ENCODE results near the gene NHERF2. TPM values are rescaled to one million over a fixed set of nuclear protein-coding genes. Genes with fewer than 3 reads are reported as not detected.

The NHERF2 gene
- total and polyA plus RNA-seq, 7 experiments from 2014 or later = 0.33 to 3.8 (median 3.5) TPM

DNA sequence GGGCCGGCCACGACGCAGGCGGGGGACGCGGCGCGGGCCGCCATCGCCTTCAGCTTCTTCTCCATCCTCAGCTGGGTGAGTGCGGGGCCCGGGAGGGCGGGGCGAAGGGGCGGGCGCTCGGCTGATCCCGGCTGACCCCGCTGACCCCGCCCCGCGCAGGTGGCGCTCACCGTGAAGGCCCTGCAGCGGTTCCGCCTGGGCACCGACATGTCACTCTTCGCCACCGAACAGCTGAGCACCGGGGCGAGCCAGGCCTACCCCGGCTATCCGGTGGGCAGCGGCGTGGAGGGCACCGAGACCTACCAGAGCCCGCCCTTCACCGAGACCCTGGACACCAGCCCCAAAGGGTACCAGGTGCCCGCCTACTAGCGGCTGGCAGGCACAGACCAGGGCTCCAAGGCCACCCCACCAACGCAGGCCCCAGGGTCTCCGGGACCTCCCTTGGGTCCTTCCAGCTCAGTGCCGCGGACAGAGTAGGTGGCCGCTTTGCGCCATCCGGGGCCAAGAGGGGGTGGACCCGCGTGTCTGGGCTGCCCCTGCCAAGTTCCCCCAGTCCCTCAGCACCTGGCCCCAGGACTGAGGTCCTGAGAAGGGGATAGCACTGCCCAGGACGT lies 33.9 kb upstream of the NHERF2 start:
- Histone ChIP-seq H3K27me3 (ENCODE audit: control insufficient read depth in 2 of 2, insufficient read depth in 2 of 2, low read length in 2 of 2) (peaks cover 0 to 3% of the 10 kb centered on the region in 2 donors), H3K27ac (ENCODE audit: low read depth, low read length) (peak overlapping the region; percentile 33), H3K9me3 (ENCODE audit: control insufficient read depth in 2 of 3, low read length in 3 of 3) (no peaks in the 10 kb centered on the region), H3K36me3 (ENCODE audit: control insufficient read depth in 2 of 3, insufficient read depth in 3 of 3, low read length in 3 of 3) (peaks cover 0 to 11% (median 0%) of the 10 kb centered on the region in 3 experiments), H3K4me3 (ENCODE audit: low read length) (no peak overlapping the region), H3K4me1 (ENCODE audit: control insufficient read depth in 2 of 2, insufficient read depth in 2 of 2, low read length in 2 of 2) (peaks cover 15 to 16% of the 10 kb centered on the region in 2 donors)
- no peak for ATAC-seq
- Mint-ChIP-seq H3K27me3 (peaks cover 8 to 12% (median 10%) of the 10 kb centered on the region in 5 donors), H3K36me3 (peaks cover 0 to 5% (median 4%) of the 10 kb centered on the region in 5 donors), H3K4me3 (no peak overlapping the region), H3K9me3 (no peaks in the 10 kb centered on the region), H3K27ac (peak overlapping the region in 1 of 9 donors; percentile 58), H3K4me1 (peaks cover 5 to 33% (median 22%) of the 10 kb centered on the region in 7 donors)
- POLR2A ChIA-PET = interaction anchor here (0.7 to 3.7 kb wide), 10 partner anchors 9 to 163 kb away, joined by 3 to 39 read pairs (median 7); partner anchors contain the start of genes GFER, NDUFB10, NOXO1 and RNF151
- CTCF ChIA-PET = interaction anchor here (1.0 kb wide), 1 partner anchor 163 kb away, joined by 3 read pairs; the partner anchor contains the start of gene TRAF7
- no peak for DNase-seq
- intact Hi-C loops (cut with micrococcal nuclease) = loop anchor here (1.0 to 10.0 kb wide), 7 partner anchors 9 to 232 kb away; partner anchors contain the start of genes GFER (in 2 of the 2), MSRB1 (in 2 of the 2), ZNF598 (in 2 of the 2) and E4F1 (in 1 of the 2)

- intact Hi-C loops (cut with micrococcal nuclease) = loop anchor here in 1 of 2 donors (10.0 kb wide), 1 partner anchor 231 kb away; the partner anchor contains the start of gene E4F1
- no peak for ATAC-seq
- peak overlapping the region in 8 of 9 donors; percentile 37 to 90 (median 68) for H3K27ac Mint-ChIP-seq
These were observed 33.0 kb upstream of the NHERF2 start for GRCh38 chr16:1993731-1994131.

GRCh38 chr16:1997494-1998359 lies 29.0 kb upstream of the NHERF2 start:
- Histone ChIP-seq H3K27me3 (ENCODE audit: control insufficient read depth in 2 of 2, insufficient read depth in 2 of 2, low read length in 2 of 2) (no peaks in the 10 kb centered on the region), H3K9me3 (ENCODE audit: control insufficient read depth in 2 of 3, low read length in 3 of 3) (no peaks in the 10 kb centered on the region), H3K4me3 (ENCODE audit: low read length) (no peak overlapping the region), H3K4me1 (ENCODE audit: control insufficient read depth in 2 of 2, insufficient read depth in 2 of 2, low read length in 2 of 2) (no peaks in the 10 kb centered on the region), H3K27ac (ENCODE audit: low read depth, low read length) (no peak overlapping the region), H3K36me3 (ENCODE audit: control insufficient read depth in 2 of 3, insufficient read depth in 3 of 3, low read length in 3 of 3) (peaks cover 0 to 60% (median 5%) of the 10 kb centered on the region in 3 experiments)
- Mint-ChIP-seq H3K36me3 (peaks cover 0 to 10% (median 7%) of the 10 kb centered on the region in 5 donors), H3K4me3 (no peak overlapping the region), H3K9me3 (no peaks in the 10 kb centered on the region), H3K27me3 (no peaks in the 10 kb centered on the region), H3K27ac (peak overlapping the region in 1 of 9 donors; percentile 14), H3K4me1 (peaks cover 0 to 9% (median 5%) of the 10 kb centered on the region in 7 donors)
- intact Hi-C loops (cut with micrococcal nuclease) = loop anchor here in 1 of 2 donors (10.0 kb wide), 1 partner anchor 227 kb away; the partner anchor contains the start of gene E4F1
- no peak for DNase-seq
- POLR2A ChIA-PET = interaction anchor here (1.0 kb wide), 1 partner anchor 33 kb away, joined by 3 read pairs; the partner anchor contains the start of gene RPS2
- CTCF ChIA-PET = interaction anchor here (0.6 kb wide), 1 partner anchor 9 kb away, joined by 3 read pairs; no protein-coding TSS in a partner anchor
- ATAC-seq = no peak

More at GRCh38 chr16:1993731-1994131, 33.0 kb upstream of the NHERF2 start:
- H3K27me3 Mint-ChIP-seq = peaks cover 4 to 7% (median 6%) of the 10 kb centered on the region in 5 donors
- ChIA-PET CTCF (interaction anchor here (0.5 kb wide), 1 partner anchor 889 kb away, joined by 3 read pairs; no protein-coding TSS in a partner anchor), POLR2A (interaction anchor here (1.2 to 3.7 kb wide), 7 partner anchors 8 to 162 kb away, joined by 3 to 30 read pairs (median 8); partner anchors contain the start of genes GFER, NDUFB10, RNF151 and RPS2)
- Histone ChIP-seq H3K4me3 (ENCODE audit: low read length) (no peak overlapping the region), H3K27ac (ENCODE audit: low read depth, low read length) (peak overlapping the region; percentile 33), H3K9me3 (ENCODE audit: control insufficient read depth in 2 of 3, low read length in 3 of 3) (no peaks in the 10 kb centered on the region), H3K27me3 (ENCODE audit: control insufficient read depth in 2 of 2, insufficient read depth in 2 of 2, low read length in 2 of 2) (peaks cover 0 to 3% of the 10 kb centered on the region in 2 donors), H3K36me3 (ENCODE audit: control insufficient read depth in 2 of 3, insufficient read depth in 3 of 3, low read length in 3 of 3) (peaks cover 0 to 20% (median 0%) of the 10 kb centered on the region in 3 experiments), H3K4me1 (ENCODE audit: control insufficient read depth in 2 of 2, insufficient read depth in 2 of 2, low read length in 2 of 2) (peaks cover 15 to 16% of the 10 kb centered on the region in 2 donors)
- H3K9me3 Mint-ChIP-seq = no peaks in the 10 kb centered on the region
- H3K4me1 Mint-ChIP-seq = peaks cover 3 to 30% (median 22%) of the 10 kb centered on the region in 7 donors
- peaks cover 0 to 9% (median 6%) of the 10 kb centered on the region in 5 donors for H3K36me3 Mint-ChIP-seq
- peak overlapping the region in 6 of 10 donors; percentile 4 to 70 (median 27) for H3K4me3 Mint-ChIP-seq
- DNase-seq = no peak

- intact Hi-C loops (cut with micrococcal nuclease) = loop anchor here in 1 of 2 donors (10.0 kb wide), 1 partner anchor 226 kb away; the partner anchor contains the start of gene E4F1
- no peaks in the 10 kb centered on the region for H3K9me3 ChIP-seq (ENCODE audit: control insufficient read depth in 2 of 3, low read length in 3 of 3)
- H3K36me3 ChIP-seq (ENCODE audit: control insufficient read depth in 2 of 3, insufficient read depth in 3 of 3, low read length in 3 of 3) = peaks cover 0 to 67% (median 5%) of the 10 kb centered on the region in 3 experiments
- H3K4me1 ChIP-seq (ENCODE audit: control insufficient read depth in 2 of 2, insufficient read depth in 2 of 2, low read length in 2 of 2) = no peaks in the 10 kb centered on the region
- Mint-ChIP-seq H3K27me3 (no peaks in the 10 kb centered on the region), H3K4me1 (peaks cover 0 to 7% (median 4%) of the 10 kb centered on the region in 7 donors), H3K36me3 (peaks cover 0 to 10% (median 7%) of the 10 kb centered on the region in 5 donors), H3K9me3 (no peaks in the 10 kb centered on the region), H3K4me3 (no peak overlapping the region), H3K27ac (peak overlapping the region in 1 of 9 donors; percentile 38)
- H3K27me3 ChIP-seq (ENCODE audit: control insufficient read depth in 2 of 2, insufficient read depth in 2 of 2, low read length in 2 of 2) = no peaks in the 10 kb centered on the region
- no peak for ATAC-seq
- no peak overlapping the region for H3K4me3 ChIP-seq (ENCODE audit: low read length)
- H3K27ac ChIP-seq (ENCODE audit: low read depth, low read length) = no peak overlapping the region
- POLR2A ChIA-PET = interaction anchor here (1.0 kb wide), 2 partner anchors 34 to 157 kb away, joined by 3 to 5 read pairs; partner anchors contain the start of genes RPS2 and TRAF7
- CTCF ChIA-PET = interaction anchor here (0.6 kb wide), 1 partner anchor 10 kb away, joined by 3 read pairs; no protein-coding TSS in a partner anchor
- DNase-seq = no peak
These were observed 28.3 kb upstream of the NHERF2 start for GRCh38 chr16:1998360-1998835.

- Histone ChIP-seq H3K36me3 (ENCODE audit: control insufficient read depth in 2 of 3, insufficient read depth in 3 of 3, low read length in 3 of 3) (peaks cover 0 to 69% (median 5%) of the 10 kb centered on the region in 3 experiments), H3K4me3 (ENCODE audit: low read length) (no peak overlapping the region), H3K27ac (ENCODE audit: low read depth, low read length) (no peak overlapping the region), H3K9me3 (ENCODE audit: control insufficient read depth in 2 of 3, low read length in 3 of 3) (no peaks in the 10 kb centered on the region), H3K27me3 (ENCODE audit: control insufficient read depth in 2 of 2, insufficient read depth in 2 of 2, low read length in 2 of 2) (no peaks in the 10 kb centered on the region), H3K4me1 (ENCODE audit: control insufficient read depth in 2 of 2, insufficient read depth in 2 of 2, low read length in 2 of 2) (peaks cover 3 to 5% of the 10 kb centered on the region in 2 donors)
- peaks cover 0 to 10% (median 7%) of the 10 kb centered on the region in 5 donors for H3K36me3 Mint-ChIP-seq
- peaks cover 0 to 7% (median 0%) of the 10 kb centered on the region in 7 donors for H3K4me1 Mint-ChIP-seq
- no peak overlapping the region for H3K27ac Mint-ChIP-seq
- POLR2A ChIA-PET = interaction anchor here (1.0 to 1.1 kb wide), 3 partner anchors 34 to 156 kb away, joined by 3 to 5 read pairs (median 3); partner anchors contain the start of genes MSRB1, RPS2 and TRAF7
- no peaks in the 10 kb centered on the region for H3K27me3 Mint-ChIP-seq
- CTCF ChIA-PET = no interaction called here
- H3K4me3 Mint-ChIP-seq = no peak overlapping the region
- no peaks in the 10 kb centered on the region for H3K9me3 Mint-ChIP-seq
- no peak for ATAC-seq
- peak in 1 of 9 donors; percentile 5 for DNase-seq
- intact Hi-C loops (cut with micrococcal nuclease) = loop anchor here in 1 of 2 donors (10.0 kb wide), 1 partner anchor 226 kb away; the partner anchor contains the start of gene E4F1
These were observed 27.6 kb upstream of the NHERF2 start for GRCh38 chr16:1998852-1999801.
